CD4-positive, alpha-beta T cell (primary cell): ENCODE measurements around the gene NPLOC4. TPM values are rescaled to one million over a fixed set of nuclear protein-coding genes. Genes with fewer than 3 reads are reported as not detected.

Experiments
- ATAC-seq: fragments of 200-7000 bp; cut with Tn5 transposase; one replicate; pipeline ENCODE4 v1.10.0; 2022; ENCODE audit warnings: mild to moderate bottlenecking; ENCODE audit not compliant: poor library complexity
- CTCF ChIA-PET: fragments of 350-600 bp; sonication (Branson Sonifier 250); formaldehyde crosslinking; loops from one replicate; lab custom pipeline; 2021; ENCODE audit warnings: antibody characterized with exemption, inconsistent platforms; lab: Charles Lee
- POLR2A ChIA-PET: fragments of 350-600 bp; sonication (Branson Sonifier 250); formaldehyde crosslinking; loops from one replicate; lab custom pipeline; 2021; ENCODE audit warnings: antibody characterized with exemption, inconsistent platforms; lab: Charles Lee
- DNase-seq, 14 experiments: peaks; one replicate each; pipeline ENCODE4 v3.0.0-alpha.2; 2013 to 2020; ENCODE audit warnings: mixed read lengths in 2 of 14
- H3K27ac ChIP-seq, 2 donors: one replicate each; pipeline versions ENCODE4 v1.5.1 to v1.7.0; 2013; ENCODE audit warnings: low read length in 2 of 2, low read depth in 1 of 2, mild to moderate bottlenecking in 1 of 2
- H3K27me3 ChIP-seq, 2 experiments: 1 replicate in 1 of 2; 2 replicates in 1 of 2; pipeline versions ENCODE4 v1.6.1 to v1.7.0; 2013; ENCODE audit warnings: low read length in 2 of 2, control low read depth in 1 of 2, mild to moderate bottlenecking in 1 of 2, moderate library complexity in 1 of 2; ENCODE audit not compliant: insufficient read depth in 2 of 2, control insufficient read depth in 1 of 2
- H3K36me3 ChIP-seq: one replicate; pipeline ENCODE4 v1.6.1; 2013; ENCODE audit warnings: low read length, control low read depth; ENCODE audit not compliant: insufficient read depth
- H3K4me1 ChIP-seq: one replicate; pipeline ENCODE4 v1.6.1; 2013; ENCODE audit warnings: low read length, control low read depth; ENCODE audit not compliant: insufficient read depth
- H3K4me3 ChIP-seq: one replicate; pipeline ENCODE4 v1.5.1; 2013; ENCODE audit warnings: mild to moderate bottlenecking, low read length, moderate library complexity
- H3K9me3 ChIP-seq, 2 experiments: 1 replicate in 1 of 2; 2 replicates in 1 of 2; pipeline versions ENCODE4 v1.6.1 to v1.7.0; 2013; ENCODE audit warnings: low read length in 2 of 2, mild to moderate bottlenecking in 2 of 2, control low read depth in 1 of 2, moderate library complexity in 1 of 2; ENCODE audit not compliant: control insufficient read depth in 1 of 2, insufficient read depth in 1 of 2
- H3K27ac Mint-ChIP-seq: one replicate; pipeline ENCODE4 v1.8.0; 2020; ENCODE audit warnings: mixed read lengths
- H3K27me3 Mint-ChIP-seq: one replicate; pipeline ENCODE4 v1.8.0; 2021; ENCODE audit warnings: mixed read lengths
- H3K36me3 Mint-ChIP-seq: one replicate; pipeline ENCODE4 v1.8.0; 2021; ENCODE audit warnings: low read depth, mixed read lengths
- H3K4me1 Mint-ChIP-seq: one replicate; pipeline ENCODE4 v1.8.0; 2021; ENCODE audit warnings: low read depth, mixed read lengths
- H3K4me3 Mint-ChIP-seq: one replicate; pipeline ENCODE4 v1.8.0; 2020; ENCODE audit warnings: mild to moderate bottlenecking, mixed read lengths
- H3K9me3 Mint-ChIP-seq: one replicate; pipeline ENCODE4 v1.8.0; 2020; ENCODE audit warnings: mixed read lengths
- intact Hi-C, 2 experiments: fragments of 100-400 bp; cut with DNase I in 1 of 2; cut with micrococcal nuclease in 1 of 2; formaldehyde crosslinking; loops; one replicate each; pipeline versions ENCODE4 v1.15.1 to v1.9.0; 2023 to 2025; cut with DNase I, micrococcal nuclease
- total RNA-seq, 174 experiments: library from RNA in 2 of 174; stranded (reverse) in 2 of 174; gene quantifications; one replicate each; pipeline ENCODE4 v1.2.3 and lab custom pipeline; 2021 to 2026
- TF ChIP-seq, protein P1 (sequence below): fragments of 200-600 bp; IDR thresholded peaks from one replicate; pipeline ENCODE4 v1.8.0; 2022; ENCODE audit warnings: antibody characterized with exemption, mild to moderate bottlenecking

The NPLOC4 gene
- total RNA-seq, 2 experiments from 2014 or later: 61.0 to 62.4 TPM

DNA sequence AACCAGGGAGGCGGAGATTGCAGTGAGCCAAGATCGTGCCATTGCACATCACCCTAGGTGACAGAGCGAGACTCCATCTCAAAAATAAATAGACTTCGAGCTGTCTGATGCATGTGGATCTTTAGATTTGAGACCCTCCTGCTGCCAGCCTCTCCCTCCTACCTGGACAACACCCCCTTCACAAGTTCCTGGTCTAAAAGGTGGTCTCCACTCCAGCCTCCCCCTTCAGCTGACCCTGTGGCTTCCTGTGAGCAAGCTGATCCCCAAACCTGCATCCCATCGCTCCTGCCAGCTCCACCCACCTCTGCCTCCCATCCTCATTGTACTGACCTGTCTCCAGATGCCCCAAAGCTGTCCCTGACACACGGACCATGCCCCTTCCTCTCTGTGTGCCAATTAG, 57.6 kb downstream of the NPLOC4 start:
- no peaks in the 10 kb centered on the region for H3K9me3 ChIP-seq
- ChIA-PET CTCF (no interaction called here), POLR2A (interaction anchor here (1.6 kb wide), 1 partner anchor 27 kb away, joined by 4 read pairs; the partner anchor contains the start of gene FAAP100)
- H3K36me3 Mint-ChIP-seq: peaks cover 68% of the 10 kb centered on the region
- no peaks in the 10 kb centered on the region for H3K4me1 ChIP-seq
- intact Hi-C loops: no loop called here
- no peak overlapping the region for H3K27ac ChIP-seq
- peaks cover 71% of the 10 kb centered on the region for H3K36me3 ChIP-seq
- TF ChIP-seq, protein P1, sequence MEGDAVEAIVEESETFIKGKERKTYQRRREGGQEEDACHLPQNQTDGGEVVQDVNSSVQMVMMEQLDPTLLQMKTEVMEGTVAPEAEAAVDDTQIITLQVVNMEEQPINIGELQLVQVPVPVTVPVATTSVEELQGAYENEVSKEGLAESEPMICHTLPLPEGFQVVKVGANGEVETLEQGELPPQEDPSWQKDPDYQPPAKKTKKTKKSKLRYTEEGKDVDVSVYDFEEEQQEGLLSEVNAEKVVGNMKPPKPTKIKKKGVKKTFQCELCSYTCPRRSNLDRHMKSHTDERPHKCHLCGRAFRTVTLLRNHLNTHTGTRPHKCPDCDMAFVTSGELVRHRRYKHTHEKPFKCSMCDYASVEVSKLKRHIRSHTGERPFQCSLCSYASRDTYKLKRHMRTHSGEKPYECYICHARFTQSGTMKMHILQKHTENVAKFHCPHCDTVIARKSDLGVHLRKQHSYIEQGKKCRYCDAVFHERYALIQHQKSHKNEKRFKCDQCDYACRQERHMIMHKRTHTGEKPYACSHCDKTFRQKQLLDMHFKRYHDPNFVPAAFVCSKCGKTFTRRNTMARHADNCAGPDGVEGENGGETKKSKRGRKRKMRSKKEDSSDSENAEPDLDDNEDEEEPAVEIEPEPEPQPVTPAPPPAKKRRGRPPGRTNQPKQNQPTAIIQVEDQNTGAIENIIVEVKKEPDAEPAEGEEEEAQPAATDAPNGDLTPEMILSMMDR: no peak
- H3K27me3 ChIP-seq: no peaks in the 10 kb centered on the region
- no peak overlapping the region for H3K4me3 ChIP-seq
- H3K27me3 Mint-ChIP-seq: no peaks in the 10 kb centered on the region
- no peak overlapping the region for H3K4me3 Mint-ChIP-seq
- ATAC-seq (no peak), DNase-seq (no peak)
- peaks cover 4% of the 10 kb centered on the region for H3K4me1 Mint-ChIP-seq
- H3K9me3 Mint-ChIP-seq: no peaks in the 10 kb centered on the region
- H3K27ac Mint-ChIP-seq: no peak overlapping the region

DNA sequence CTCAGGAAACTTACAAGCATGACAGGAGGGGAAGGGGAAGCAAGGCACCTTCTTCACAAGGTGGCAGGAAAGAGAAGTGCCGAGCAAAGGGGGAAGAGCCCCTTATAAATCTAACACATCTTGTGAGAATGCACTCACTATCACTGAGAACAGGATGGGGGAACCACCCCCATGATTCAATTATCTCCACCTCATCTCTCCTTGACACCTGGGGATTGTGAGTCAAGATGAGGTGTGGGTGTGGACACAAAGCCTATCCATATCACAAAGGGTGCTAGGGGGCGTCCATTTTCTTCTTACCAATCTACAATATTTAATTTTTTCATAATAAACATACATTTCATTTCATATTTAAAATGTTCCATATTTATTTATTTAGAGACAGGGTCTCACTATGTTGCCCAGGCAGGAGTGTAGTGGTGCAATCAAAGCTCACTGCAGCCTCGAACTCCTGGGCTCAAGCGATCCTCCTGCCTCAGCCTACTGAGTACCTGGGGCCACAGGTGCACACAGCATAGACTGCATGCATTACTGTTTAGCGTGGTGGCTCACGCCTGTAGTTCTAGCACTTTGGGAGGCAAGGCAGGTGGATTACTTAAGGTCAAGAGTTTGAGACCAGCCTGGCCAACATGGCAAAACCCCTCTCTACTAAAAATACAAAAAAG, 58.2 kb downstream of the NPLOC4 start:
- ChIA-PET POLR2A (interaction anchor here (1.6 kb wide), 1 partner anchor 27 kb away, joined by 4 read pairs; the partner anchor contains the start of gene FAAP100), CTCF (interaction anchor here (0.6 kb wide), 1 partner anchor 12 kb away, joined by 4 read pairs; no protein-coding TSS in a partner anchor)
- intact Hi-C loops: no loop called here
- ATAC-seq: no peak
- TF ChIP-seq, protein P1: no peak
- Histone ChIP-seq H3K9me3 (no peaks in the 10 kb centered on the region), H3K4me3 (no peak overlapping the region), H3K4me1 (no peaks in the 10 kb centered on the region), H3K27ac (no peak overlapping the region), H3K36me3 (peaks cover 72% of the 10 kb centered on the region), H3K27me3 (no peaks in the 10 kb centered on the region)
- no peak overlapping the region for H3K4me3 Mint-ChIP-seq
- no peaks in the 10 kb centered on the region for H3K27me3 Mint-ChIP-seq
- peaks cover 68% of the 10 kb centered on the region for H3K36me3 Mint-ChIP-seq
- no peaks in the 10 kb centered on the region for H3K9me3 Mint-ChIP-seq
- no peak overlapping the region for H3K27ac Mint-ChIP-seq
- peaks cover 4% of the 10 kb centered on the region for H3K4me1 Mint-ChIP-seq
- DNase-seq: no peak

DNA sequence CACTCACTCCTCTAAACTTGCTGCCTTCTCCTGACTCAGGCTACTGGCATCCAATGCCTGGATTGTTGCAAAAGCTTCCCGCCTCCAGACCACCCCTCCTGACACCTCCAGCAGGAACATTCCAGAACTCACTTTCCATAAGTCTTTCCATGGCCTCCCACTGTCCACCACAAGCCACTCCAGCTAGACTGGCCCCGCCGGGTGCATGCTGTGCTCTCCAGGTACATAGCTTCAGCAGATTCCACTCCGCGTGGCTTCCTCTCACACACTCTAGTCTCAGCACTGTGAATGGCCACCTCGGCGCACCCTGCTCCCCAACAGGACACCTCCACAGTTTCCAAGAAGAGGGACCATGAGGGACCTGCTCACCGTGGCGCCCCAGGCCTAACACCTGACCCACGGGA, 58.9 kb downstream of the NPLOC4 start:
- H3K4me1 Mint-ChIP-seq: peaks cover 4% of the 10 kb centered on the region
- Histone ChIP-seq H3K27me3 (no peaks in the 10 kb centered on the region), H3K9me3 (no peaks in the 10 kb centered on the region), H3K4me3 (no peak overlapping the region), H3K36me3 (peaks cover 69% of the 10 kb centered on the region), H3K4me1 (no peaks in the 10 kb centered on the region), H3K27ac (no peak overlapping the region)
- no peak overlapping the region for H3K27ac Mint-ChIP-seq
- DNase-seq: no peak
- no peak for ATAC-seq
- no peaks in the 10 kb centered on the region for H3K9me3 Mint-ChIP-seq
- intact Hi-C loops: no loop called here
- H3K4me3 Mint-ChIP-seq: no peak overlapping the region
- ChIA-PET CTCF (interaction anchor here (0.6 kb wide), 1 partner anchor 13 kb away, joined by 4 read pairs; no protein-coding TSS in a partner anchor), POLR2A (no interaction called here)
- H3K36me3 Mint-ChIP-seq: peaks cover 64% of the 10 kb centered on the region
- no peaks in the 10 kb centered on the region for H3K27me3 Mint-ChIP-seq
- TF ChIP-seq, protein P1: no peak
